ENCODE data around the gene RGS6.

RGS6 gene

GRCh38 chr14:72336311-72336980, 404.2 kb downstream of the RGS6 start:
- Histone ChIP-seq H4K91ac (ENCODE audit: low read length) (no peak overlapping the region), H3K4me1 (ENCODE audit: control insufficient read depth, insufficient read depth, low read depth, low read length) (no peaks in the 10 kb centered on the region), H3K36me3 (ENCODE audit: control insufficient read depth in 1 of 2, insufficient read depth in 2 of 2, low read depth in 1 of 2, low read length in 2 of 2) (no peaks in the 10 kb centered on the region), H3K9ac (ENCODE audit: low read length) (no peak overlapping the region), H3K27ac (ENCODE audit: low read length, poor library complexity, severe bottlenecking) (no peak overlapping the region), H3K23ac (ENCODE audit: low read length in 2 of 2) (no peak overlapping the region), H2BK5ac (ENCODE audit: low read depth, low read length, poor library complexity, severe bottlenecking) (no peak overlapping the region), H3K4ac (ENCODE audit: low read depth in 1 of 2, low read length in 2 of 2) (no peak overlapping the region), H2AK5ac (ENCODE audit: low read length, severe bottlenecking) (no peak overlapping the region), H2BK15ac (ENCODE audit: low read depth, poor library complexity, severe bottlenecking) (no peak overlapping the region), H3K4me3 (ENCODE audit: insufficient read depth in 1 of 2, low read depth in 1 of 2, low read length in 2 of 2) (no peak overlapping the region), H3K27me3 (ENCODE audit: control insufficient read depth in 1 of 2, insufficient read depth in 1 of 2, low read length in 2 of 2) (no peaks in the 10 kb centered on the region), H3K18ac (ENCODE audit: low read depth in 1 of 2, low read length in 2 of 2) (no peak overlapping the region), H2BK12ac (ENCODE audit: low read length in 2 of 2) (no peak overlapping the region), H4K8ac (ENCODE audit: low read length) (no peak overlapping the region), H3K14ac (ENCODE audit: low read length in 2 of 2) (no peak overlapping the region), H3K79me1 (replicated peaks; ENCODE audit: low read length, poor library complexity, severe bottlenecking) (no peaks in the 10 kb centered on the region), H3K4me2 (ENCODE audit: low read length, poor library complexity, severe bottlenecking) (no peak overlapping the region), H2AFZ (ENCODE audit: low read depth, low read length) (no peak overlapping the region), H3K9me3 (ENCODE audit: control insufficient read depth, low read length) (no peaks in the 10 kb centered on the region), H2BK120ac (ENCODE audit: low read depth, low read length) (no peak overlapping the region)
- DNase-seq = no peak
- 39% methylated on average over 4 of the region's 4 CpGs for WGBS

- no CpG with 5 or more reads among the region's 1 CpG for WGBS
- H3K9me3 ChIP-seq (ENCODE audit: control insufficient read depth, low read length) = no peaks in the 10 kb centered on the region
- H3K4me1 ChIP-seq (ENCODE audit: control insufficient read depth, insufficient read depth, low read depth, low read length) = no peaks in the 10 kb centered on the region
- no peak overlapping the region for H2AK5ac ChIP-seq (ENCODE audit: low read length, severe bottlenecking)
- no peak overlapping the region for H3K4ac ChIP-seq (ENCODE audit: low read depth in 1 of 2, low read length in 2 of 2)
- H2BK5ac ChIP-seq (ENCODE audit: low read depth, low read length, poor library complexity, severe bottlenecking) = no peak overlapping the region
- H3K9ac ChIP-seq (ENCODE audit: low read length) = no peak overlapping the region
- no peak for DNase-seq
- H3K14ac ChIP-seq (ENCODE audit: low read length in 2 of 2) = no peak overlapping the region
- H3K18ac ChIP-seq (ENCODE audit: low read depth in 1 of 2, low read length in 2 of 2) = no peak overlapping the region
- no peak overlapping the region for H2AFZ ChIP-seq (ENCODE audit: low read depth, low read length)
- H3K27me3 ChIP-seq (ENCODE audit: control insufficient read depth in 1 of 2, insufficient read depth in 1 of 2, low read length in 2 of 2) = no peaks in the 10 kb centered on the region
- H3K4me2 ChIP-seq (ENCODE audit: low read length, poor library complexity, severe bottlenecking) = no peak overlapping the region
- no peak overlapping the region for H3K4me3 ChIP-seq (ENCODE audit: insufficient read depth in 1 of 2, low read depth in 1 of 2, low read length in 2 of 2)
- no peak overlapping the region for H3K23ac ChIP-seq (ENCODE audit: low read length in 2 of 2)
- no peak overlapping the region for H3K27ac ChIP-seq (ENCODE audit: low read length, poor library complexity, severe bottlenecking)
- no peak overlapping the region for H2BK120ac ChIP-seq (ENCODE audit: low read depth, low read length)
- H2BK12ac ChIP-seq (ENCODE audit: low read length in 2 of 2) = no peak overlapping the region
- H3K79me1 ChIP-seq (replicated peaks; ENCODE audit: low read length, poor library complexity, severe bottlenecking) = no peaks in the 10 kb centered on the region
- no peak overlapping the region for H4K91ac ChIP-seq (ENCODE audit: low read length)
- no peak overlapping the region for H4K8ac ChIP-seq (ENCODE audit: low read length)
- H2BK15ac ChIP-seq (ENCODE audit: low read depth, poor library complexity, severe bottlenecking) = no peak overlapping the region
- H3K36me3 ChIP-seq (ENCODE audit: control insufficient read depth in 1 of 2, insufficient read depth in 2 of 2, low read depth in 1 of 2, low read length in 2 of 2) = no peaks in the 10 kb centered on the region
These were observed 409.0 kb downstream of the RGS6 start for GRCh38 chr14:72341237-72341636.

- Histone ChIP-seq H2BK120ac (ENCODE audit: low read depth, low read length) (no peak overlapping the region), H3K4me3 (ENCODE audit: insufficient read depth in 1 of 2, low read depth in 1 of 2, low read length in 2 of 2) (no peak overlapping the region), H4K8ac (ENCODE audit: low read length) (no peak overlapping the region), H3K18ac (ENCODE audit: low read depth in 1 of 2, low read length in 2 of 2) (no peak overlapping the region), H3K4me1 (ENCODE audit: control insufficient read depth, insufficient read depth, low read depth, low read length) (no peaks in the 10 kb centered on the region), H4K91ac (ENCODE audit: low read length) (no peak overlapping the region), H3K27ac (ENCODE audit: low read length, poor library complexity, severe bottlenecking) (no peak overlapping the region), H3K9me3 (ENCODE audit: control insufficient read depth, low read length) (no peaks in the 10 kb centered on the region), H2BK12ac (ENCODE audit: low read length in 2 of 2) (no peak overlapping the region), H2BK5ac (ENCODE audit: low read depth, low read length, poor library complexity, severe bottlenecking) (no peak overlapping the region), H2BK15ac (ENCODE audit: low read depth, poor library complexity, severe bottlenecking) (no peak overlapping the region), H3K36me3 (ENCODE audit: control insufficient read depth in 1 of 2, insufficient read depth in 2 of 2, low read depth in 1 of 2, low read length in 2 of 2) (no peaks in the 10 kb centered on the region), H3K4me2 (ENCODE audit: low read length, poor library complexity, severe bottlenecking) (no peak overlapping the region), H3K4ac (ENCODE audit: low read depth in 1 of 2, low read length in 2 of 2) (no peak overlapping the region), H3K9ac (ENCODE audit: low read length) (no peak overlapping the region), H2AFZ (ENCODE audit: low read depth, low read length) (no peak overlapping the region), H3K79me1 (replicated peaks; ENCODE audit: low read length, poor library complexity, severe bottlenecking) (no peaks in the 10 kb centered on the region), H3K14ac (ENCODE audit: low read length in 2 of 2) (no peak overlapping the region), H3K27me3 (ENCODE audit: control insufficient read depth in 1 of 2, insufficient read depth in 1 of 2, low read length in 2 of 2) (no peaks in the 10 kb centered on the region), H2AK5ac (ENCODE audit: low read length, severe bottlenecking) (no peak overlapping the region), H3K23ac (ENCODE audit: low read length in 2 of 2) (no peak overlapping the region)
- WGBS = 82% methylated on average over 2 of the region's 2 CpGs
- no peak for DNase-seq
These were observed 409.5 kb downstream of the RGS6 start for GRCh38 chr14:72341686-72342085.

- no peak overlapping the region for H3K4ac ChIP-seq (ENCODE audit: low read depth in 1 of 2, low read length in 2 of 2)
- DNase-seq = no peak
- H2BK15ac ChIP-seq (ENCODE audit: low read depth, poor library complexity, severe bottlenecking) = no peak overlapping the region
- H2BK120ac ChIP-seq (ENCODE audit: low read depth, low read length) = no peak overlapping the region
- no peak overlapping the region for H3K4me3 ChIP-seq (ENCODE audit: insufficient read depth in 1 of 2, low read depth in 1 of 2, low read length in 2 of 2)
- H2AFZ ChIP-seq (ENCODE audit: low read depth, low read length) = no peak overlapping the region
- H3K18ac ChIP-seq (ENCODE audit: low read depth in 1 of 2, low read length in 2 of 2) = no peak overlapping the region
- no peak overlapping the region for H2AK5ac ChIP-seq (ENCODE audit: low read length, severe bottlenecking)
- H3K23ac ChIP-seq (ENCODE audit: low read length in 2 of 2) = no peak overlapping the region
- H3K4me2 ChIP-seq (ENCODE audit: low read length, poor library complexity, severe bottlenecking) = no peak overlapping the region
- no peak overlapping the region for H2BK12ac ChIP-seq (ENCODE audit: low read length in 2 of 2)
- 89% methylated on average over 1 of the region's 3 CpGs for WGBS
- H2BK5ac ChIP-seq (ENCODE audit: low read depth, low read length, poor library complexity, severe bottlenecking) = no peak overlapping the region
- no peak overlapping the region for H4K91ac ChIP-seq (ENCODE audit: low read length)
- H3K14ac ChIP-seq (ENCODE audit: low read length in 2 of 2) = no peak overlapping the region
- H3K79me1 ChIP-seq (replicated peaks; ENCODE audit: low read length, poor library complexity, severe bottlenecking) = no peaks in the 10 kb centered on the region
- no peak overlapping the region for H3K9ac ChIP-seq (ENCODE audit: low read length)
- H4K8ac ChIP-seq (ENCODE audit: low read length) = no peak overlapping the region
- no peaks in the 10 kb centered on the region for H3K36me3 ChIP-seq (ENCODE audit: control insufficient read depth in 1 of 2, insufficient read depth in 2 of 2, low read depth in 1 of 2, low read length in 2 of 2)
- H3K27me3 ChIP-seq (ENCODE audit: control insufficient read depth in 1 of 2, insufficient read depth in 1 of 2, low read length in 2 of 2) = no peaks in the 10 kb centered on the region
- no peaks in the 10 kb centered on the region for H3K4me1 ChIP-seq (ENCODE audit: control insufficient read depth, insufficient read depth, low read depth, low read length)
- H3K27ac ChIP-seq (ENCODE audit: low read length, poor library complexity, severe bottlenecking) = no peak overlapping the region
- no peaks in the 10 kb centered on the region for H3K9me3 ChIP-seq (ENCODE audit: control insufficient read depth, low read length)
These were observed 414.9 kb downstream of the RGS6 start for GRCh38 chr14:72347118-72347517.
